Superior temporal gyrus (tissue), 1 donor: ENCODE measurements around the gene ZNF212.

ENCODE experiments used
- DNase-seq: peaks from one replicate; pipeline ENCODE4 v3.0.0-alpha.2; 2016; ENCODE audit errors: extremely low spot score

Gene ZNF212

GRCh38 chr7:149284850-149285585 lies 45.6 kb downstream of the ZNF212 start:
- DNase-seq: peak; percentile 92

DNA sequence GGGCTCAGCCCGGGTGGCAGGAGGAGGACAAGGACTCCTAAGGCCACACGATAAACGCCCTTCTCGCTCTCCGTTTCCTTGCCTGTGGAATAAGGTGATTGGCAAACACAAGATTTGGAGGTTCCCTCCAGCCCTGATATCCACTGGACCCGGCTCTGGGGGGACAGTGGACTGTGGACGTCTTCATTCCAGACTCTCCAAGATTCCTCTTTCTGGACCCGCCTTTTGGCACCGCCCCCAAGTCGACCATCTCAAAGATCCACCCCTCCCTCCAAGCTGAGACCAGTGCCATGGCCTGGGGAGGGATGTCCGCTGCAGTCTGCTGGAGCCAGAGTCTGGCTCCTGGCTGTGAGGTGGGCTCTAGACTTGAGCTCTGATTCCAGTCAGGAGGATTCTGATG lies 46.2 kb downstream of the ZNF212 start:
- DNase-seq: peak; percentile 17

GRCh38 chr7:149286811-149287400 lies 47.5 kb downstream of the ZNF212 start:
- no peak for DNase-seq

- no peak for DNase-seq
Observed at GRCh38 chr7:149287622-149288021, 48.2 kb downstream of the ZNF212 start.

DNA sequence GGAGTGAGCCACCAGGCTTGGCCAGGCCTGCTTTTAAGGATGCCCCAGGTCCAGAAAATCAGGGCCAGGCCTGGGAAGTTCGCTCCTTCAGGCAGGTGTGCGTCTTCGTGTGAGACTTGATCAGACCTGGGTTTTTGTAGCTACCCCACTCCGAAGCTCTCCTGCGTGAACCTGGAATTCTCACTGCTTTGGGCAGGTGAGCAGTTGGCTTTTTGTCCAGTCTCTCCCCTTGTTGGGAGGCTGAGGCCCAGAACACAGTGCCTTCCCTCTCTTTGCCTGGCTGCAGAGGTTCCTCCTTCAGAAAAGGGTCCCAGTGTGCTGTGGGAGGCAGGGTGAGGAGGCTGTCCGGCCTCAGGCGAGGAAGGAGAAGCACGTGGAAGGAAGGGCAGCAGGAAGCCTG lies 49.8 kb downstream of the ZNF212 start:
- no peak for DNase-seq

DNA sequence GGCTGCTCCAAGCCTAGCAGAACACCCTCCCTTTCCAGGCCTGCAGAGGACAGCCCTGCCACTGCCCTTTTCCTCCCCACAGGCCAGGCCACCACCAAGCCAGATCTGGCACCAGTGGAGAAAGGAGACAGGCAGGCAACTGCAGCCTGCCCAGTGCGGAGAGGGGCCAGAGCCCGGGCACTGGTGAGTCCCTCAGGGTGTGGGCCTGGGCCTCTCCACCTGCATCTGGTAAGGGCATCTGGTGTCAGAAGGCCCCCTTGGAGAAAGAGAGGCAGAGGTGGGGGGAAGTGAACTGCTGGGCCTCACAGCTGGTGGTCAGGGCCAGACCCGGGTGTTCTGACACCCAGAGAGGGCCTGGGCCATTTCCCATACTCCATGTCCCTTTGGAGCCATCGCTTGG lies 50.4 kb downstream of the ZNF212 start:
- DNase-seq: no peak

- peak; percentile 12 for DNase-seq
Observed at GRCh38 chr7:149291036-149291780, 51.8 kb downstream of the ZNF212 start.

GRCh38 chr7:149291781-149292461 lies 52.5 kb downstream of the ZNF212 start:
- DNase-seq: no peak

- DNase-seq: no peak
Observed at GRCh38 chr7:149292462-149292823, 53.0 kb downstream of the ZNF212 start.

GRCh38 chr7:149293338-149293737 lies 53.9 kb downstream of the ZNF212 start:
- DNase-seq: no peak

GRCh38 chr7:149293946-149294633 lies 54.6 kb downstream of the ZNF212 start:
- DNase-seq: no peak

DNA sequence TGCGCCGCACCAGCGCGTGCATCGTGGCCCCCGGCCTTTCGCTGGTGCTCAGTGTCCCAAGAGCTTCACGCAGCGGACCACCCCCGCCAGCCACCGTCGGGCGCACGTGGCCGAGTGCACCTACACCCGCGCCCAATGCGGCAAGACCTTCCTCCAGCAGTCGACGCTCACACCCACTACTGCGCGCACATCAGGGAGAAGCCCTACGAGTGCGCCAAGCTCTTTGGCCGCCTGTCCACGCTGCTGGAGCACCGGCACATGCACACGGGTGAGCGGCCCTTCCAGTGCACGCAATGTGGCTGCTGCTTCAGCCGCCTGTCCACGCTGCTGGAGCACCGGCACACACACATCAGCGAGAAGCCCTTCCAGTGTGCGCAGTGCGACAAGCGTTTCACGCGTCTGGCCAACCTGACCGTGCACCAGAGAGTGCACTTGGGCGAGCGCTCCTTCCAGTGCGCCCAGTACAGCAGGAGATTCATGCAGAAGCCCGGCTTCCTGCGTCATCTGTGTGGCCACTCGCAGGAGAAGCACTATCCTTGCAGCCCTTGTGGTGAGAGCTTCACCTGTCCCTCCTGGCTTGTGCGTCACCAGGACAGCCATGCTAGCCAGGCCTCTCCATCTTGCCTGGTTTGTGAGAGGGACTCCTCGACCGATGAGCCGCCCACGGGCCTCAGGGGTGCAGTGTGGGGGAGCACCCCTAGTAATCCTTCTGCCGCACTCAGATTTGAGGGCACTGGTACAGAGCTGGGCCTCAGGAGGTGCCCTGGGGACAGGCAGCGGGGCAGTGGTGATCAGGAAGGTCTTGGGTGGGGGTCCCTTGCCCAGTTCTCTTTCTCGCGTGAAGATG lies 55.4 kb downstream of the ZNF212 start:
- DNase-seq: no peak

DNA sequence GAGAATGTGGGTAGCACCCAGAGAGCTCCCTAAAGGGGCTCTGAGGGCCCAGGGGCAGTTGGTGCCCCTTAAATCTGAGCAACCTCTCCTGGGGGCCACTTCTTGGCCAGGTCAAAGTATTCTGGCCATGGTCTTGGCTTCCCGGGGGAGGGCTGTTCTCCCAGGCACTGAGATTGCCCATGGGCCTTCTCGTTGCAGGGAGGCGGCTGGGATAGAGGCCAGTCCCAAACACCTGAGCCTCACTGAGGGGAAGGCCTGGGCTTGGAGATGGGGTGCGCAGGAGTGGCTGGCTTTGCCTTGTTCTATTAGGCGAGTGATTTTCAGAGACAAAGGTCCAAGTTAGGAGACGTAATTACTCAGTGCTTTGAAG lies 56.0 kb downstream of the ZNF212 start:
- no peak for DNase-seq

- DNase-seq: no peak
Observed at GRCh38 chr7:149296368-149296767, 56.9 kb downstream of the ZNF212 start.

DNA sequence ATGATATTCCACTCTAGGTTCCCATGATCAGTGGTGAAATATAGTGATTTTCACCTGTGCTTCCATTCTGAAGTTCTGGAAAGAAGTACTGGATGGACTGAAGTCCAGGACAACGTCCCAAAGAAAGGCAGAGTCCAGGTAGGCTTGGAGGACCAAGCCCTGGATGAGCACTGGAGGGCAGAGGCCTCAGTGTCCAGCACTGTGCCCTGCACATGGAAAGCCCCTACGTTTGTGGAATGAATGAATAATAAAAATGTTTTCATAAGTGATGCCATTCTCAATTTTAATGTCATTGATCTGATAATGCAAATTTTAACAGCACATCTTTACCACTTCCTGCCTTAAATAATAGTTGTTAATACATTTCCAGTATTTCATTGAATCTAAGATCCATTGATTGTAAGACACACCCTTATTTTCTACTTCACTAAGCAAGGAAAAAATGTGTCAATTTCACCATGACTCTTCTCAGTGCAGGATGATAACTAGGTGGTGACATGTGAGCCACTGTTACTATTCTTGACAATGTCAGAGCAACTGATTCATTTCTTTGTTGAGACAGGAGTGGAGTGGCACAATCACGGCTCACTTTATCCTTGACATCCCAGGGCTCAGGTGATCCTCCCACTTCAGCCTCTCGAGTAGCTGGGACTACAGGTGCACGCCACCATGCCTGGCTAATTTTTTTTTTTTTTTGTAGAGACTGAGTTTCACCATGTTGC lies 57.7 kb downstream of the ZNF212 start:
- no peak for DNase-seq

GRCh38 chr7:149300620-149301285 lies 61.3 kb downstream of the ZNF212 start:
- DNase-seq: no peak

DNA sequence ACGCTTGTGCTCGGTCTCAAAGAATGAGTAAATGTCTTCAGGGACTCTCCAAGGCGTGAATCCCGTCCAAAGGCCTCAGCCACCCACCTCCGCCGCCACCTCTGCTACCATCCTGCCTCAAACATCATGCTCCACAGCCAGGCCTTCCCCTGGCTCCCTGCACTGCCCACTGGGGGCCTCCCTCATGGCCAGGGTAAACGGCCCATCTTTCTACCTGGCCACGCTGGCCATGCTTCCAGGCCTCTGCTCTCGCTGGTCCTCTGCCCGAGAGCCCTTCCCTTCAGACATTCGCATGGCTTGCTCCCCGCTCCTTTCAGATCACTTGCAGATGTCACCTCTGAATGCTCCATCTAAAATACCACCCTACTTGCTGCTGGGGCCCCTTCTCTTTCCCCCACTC lies 62.8 kb downstream of the ZNF212 start:
- DNase-seq: no peak

DNA sequence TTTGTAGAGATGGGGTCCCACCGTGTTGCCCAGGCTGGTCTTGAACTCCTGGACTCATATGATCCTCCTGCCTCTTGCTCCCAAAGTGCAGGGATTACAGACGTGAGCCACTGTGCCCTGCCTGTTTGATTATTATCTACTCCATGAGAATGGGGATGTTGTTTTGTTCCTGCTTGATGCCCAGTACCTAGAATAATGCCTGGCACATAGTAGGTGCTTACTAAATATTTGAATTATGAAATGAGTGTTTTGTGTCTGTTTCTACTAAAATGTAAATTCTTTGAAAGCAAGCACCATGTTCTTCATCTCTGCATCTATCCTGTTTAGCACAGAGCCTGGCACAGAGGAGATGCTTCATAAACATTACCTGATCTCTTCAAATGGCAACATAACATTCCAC lies 63.4 kb downstream of the ZNF212 start:
- no peak for DNase-seq

- DNase-seq: no peak
Observed at GRCh38 chr7:149304006-149304405, 64.6 kb downstream of the ZNF212 start.
